Activated CD4-positive, CD25-positive, alpha-beta regulatory T cell treated with anti-CD3 and anti-CD28 coated beads, Interleukin-2, amount 50 U/mL, for 24 hours (primary cell): ENCODE measurements around the gene DUT.
"Not testable (repeated sequence)": the region's sequence is repeated elsewhere in the genome, so short reads cannot be mapped to it uniquely, and the experiment has no call there.

Source experiments
- ATAC-seq, 2 donors: fragments of 150-1000 bp; cut with Tn5 transposase; one replicate each; pipeline ENCODE4 v1.10.0; 2021; ENCODE audit warnings: mild to moderate bottlenecking in 1 of 2, moderate library complexity in 1 of 2

DUT gene

DNA sequence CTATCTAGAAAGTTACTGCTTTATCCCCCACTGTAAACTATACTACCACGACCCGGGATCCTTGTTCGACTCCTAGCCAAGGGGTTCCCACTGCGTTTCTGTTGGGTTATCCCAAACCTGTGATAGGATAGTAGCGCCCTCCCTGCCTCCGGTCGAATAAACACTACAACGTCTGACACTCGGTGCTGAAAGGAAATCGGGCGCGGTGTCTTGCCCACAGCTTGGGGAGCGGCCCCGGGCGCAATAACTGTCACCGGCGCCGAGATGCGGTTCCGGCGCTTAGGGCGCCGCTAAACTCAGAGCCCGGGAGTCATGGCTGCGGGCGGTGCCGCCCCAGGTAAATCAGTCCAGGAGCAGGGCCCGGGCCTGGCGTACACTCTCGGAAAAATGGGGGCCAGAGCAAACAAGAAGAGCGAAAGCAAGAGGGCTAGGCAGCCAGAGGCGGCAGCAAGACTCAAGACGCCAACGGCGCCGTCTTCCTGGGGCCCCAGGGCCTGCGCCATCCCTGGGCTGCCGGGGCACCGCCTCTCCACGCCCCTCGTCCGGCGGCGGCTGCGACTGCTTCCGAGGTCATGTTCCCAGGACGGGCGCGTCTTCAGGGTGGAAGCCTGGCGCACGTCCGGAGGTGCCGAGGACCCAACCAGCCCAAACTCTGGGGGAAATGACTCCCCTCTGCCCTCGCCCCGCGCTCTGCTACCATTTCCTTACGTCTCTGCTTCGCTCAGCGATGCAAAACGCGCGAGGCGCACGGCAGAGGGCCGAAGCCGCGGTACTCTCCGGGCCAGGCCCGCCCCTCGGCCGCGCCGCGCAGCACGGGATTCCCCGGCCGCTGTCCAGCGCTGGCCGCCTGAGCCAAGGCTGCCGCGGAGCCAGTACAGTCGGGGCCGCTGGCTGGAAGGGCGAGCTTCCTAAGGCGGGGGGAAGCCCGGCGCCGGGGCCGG is at the start of gene DUT:
DUT (plus strand) TSS at position 575 of the 941 bp plus-strand sequence; CDS start at position 662, 87 bp downstream.
- peak; percentile 89 for ATAC-seq

DNA sequence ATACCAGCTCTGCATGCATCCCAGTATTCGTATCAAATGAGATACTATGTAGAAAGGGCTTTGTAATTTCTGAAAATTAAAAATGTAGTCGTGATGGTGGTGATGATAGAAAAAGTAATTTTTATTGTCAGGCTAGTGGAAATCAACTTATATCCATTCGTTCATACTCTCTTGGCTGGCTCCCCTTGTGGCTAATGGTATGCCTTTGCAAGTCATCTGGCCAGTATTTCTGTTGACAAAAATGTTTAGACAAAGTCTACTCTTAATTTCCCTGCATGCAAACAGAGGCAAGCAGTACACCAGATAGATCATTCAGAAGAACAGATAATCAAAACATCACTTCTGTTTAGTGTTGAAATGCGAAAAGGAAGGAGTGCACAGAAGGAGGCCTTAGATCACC is 49.6 kb upstream of the DUT start:
- no peak for ATAC-seq

DNA sequence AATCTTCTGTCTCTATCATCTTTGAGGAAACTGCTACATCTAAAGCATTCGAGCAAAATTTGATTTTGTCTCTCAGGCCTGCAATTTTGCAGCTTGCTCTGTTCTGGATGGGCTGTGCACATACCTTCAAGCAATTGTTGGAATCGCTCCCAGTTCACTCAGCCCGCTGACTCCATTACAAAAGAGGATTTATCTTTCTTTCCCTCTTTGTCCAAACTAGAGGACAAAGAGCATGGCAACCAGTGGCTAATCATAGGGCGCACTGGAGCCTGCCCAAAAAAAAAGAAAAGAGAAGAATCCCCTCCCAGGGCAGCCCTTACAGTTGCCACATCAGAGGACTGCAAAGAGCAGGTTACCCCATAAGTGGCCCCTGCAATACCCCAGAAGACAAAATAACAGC is 49.0 kb upstream of the DUT start:
- ATAC-seq = no peak

DNA sequence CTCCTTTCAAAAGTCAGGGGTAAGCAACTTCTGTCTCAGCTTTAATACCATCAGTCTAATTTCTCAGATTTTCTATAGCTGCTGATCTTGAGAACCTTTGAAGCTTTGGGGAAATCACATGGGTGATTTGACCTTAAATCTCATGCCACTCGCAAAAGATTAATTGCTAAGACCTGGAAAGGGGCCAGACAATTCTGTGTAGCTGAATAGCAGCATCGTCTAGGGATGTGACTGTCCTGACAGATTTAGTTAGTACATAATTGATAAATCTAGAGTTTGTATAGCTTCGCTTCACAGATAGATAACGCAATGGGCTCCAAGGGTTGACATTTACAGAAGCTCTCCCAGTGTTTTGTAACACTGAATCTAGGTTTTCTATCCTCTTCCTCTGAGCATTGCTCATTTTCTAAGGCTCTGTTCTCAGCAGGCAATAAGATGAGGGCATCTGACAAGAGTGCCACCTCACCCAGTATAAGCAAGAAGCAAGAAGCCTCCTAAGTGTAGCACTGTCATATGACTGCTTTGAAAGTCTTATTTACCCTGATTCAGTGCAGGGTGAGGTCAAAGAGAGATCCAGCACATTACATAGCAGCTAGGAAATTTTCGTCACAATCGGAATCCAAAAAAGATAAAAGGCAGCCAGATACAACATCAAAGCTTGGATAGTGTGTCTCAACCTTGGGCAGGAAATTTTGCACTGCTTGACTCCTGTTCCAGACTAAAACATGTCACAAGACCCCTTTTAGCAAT is 47.7 kb upstream of the DUT start:
- ATAC-seq = no peak

DNA sequence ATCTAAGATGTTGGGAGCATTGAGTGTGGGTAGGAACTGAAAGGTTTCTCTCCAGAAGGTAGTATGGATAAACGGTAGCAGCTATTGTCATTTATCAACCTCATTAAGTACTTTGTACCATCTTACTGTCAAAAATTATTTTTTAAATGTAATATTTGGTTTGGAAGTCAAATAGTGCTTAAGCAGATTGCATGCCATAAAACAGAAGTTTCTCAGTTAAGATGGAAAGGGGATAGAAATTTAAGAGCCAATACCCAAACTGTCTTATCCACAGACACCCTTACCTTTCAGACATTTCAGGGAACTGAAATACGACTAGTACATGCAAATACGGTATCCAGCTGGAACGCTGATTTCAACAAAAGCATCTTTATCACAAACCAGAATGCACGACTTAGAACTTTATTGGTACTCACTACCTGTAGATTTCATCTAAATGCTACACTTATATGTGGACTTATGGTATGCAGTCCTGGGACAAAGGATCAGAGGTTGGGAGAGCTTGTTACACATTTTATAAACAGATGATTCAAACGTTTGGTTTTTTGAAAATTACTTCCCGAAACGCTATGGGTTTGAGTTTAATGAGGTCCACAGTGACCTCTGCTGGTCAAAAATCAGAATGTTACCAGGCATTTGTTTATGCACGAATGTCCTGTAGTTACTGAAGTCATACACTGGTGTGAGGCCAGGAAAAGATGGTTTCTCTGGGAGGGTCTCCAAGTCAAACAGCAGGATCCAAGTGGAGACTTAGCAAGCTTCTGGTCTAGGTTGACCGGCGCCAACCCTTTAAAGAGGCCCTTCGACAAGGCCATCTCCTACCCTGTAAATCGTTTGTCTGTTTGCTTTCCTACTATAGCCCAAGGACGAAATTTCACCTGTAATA is 45.7 kb upstream of the DUT start:
- no peak for ATAC-seq

GRCh38 chr15:48289628-48290027 is 41.6 kb upstream of the DUT start:
- no peak for ATAC-seq

DNA sequence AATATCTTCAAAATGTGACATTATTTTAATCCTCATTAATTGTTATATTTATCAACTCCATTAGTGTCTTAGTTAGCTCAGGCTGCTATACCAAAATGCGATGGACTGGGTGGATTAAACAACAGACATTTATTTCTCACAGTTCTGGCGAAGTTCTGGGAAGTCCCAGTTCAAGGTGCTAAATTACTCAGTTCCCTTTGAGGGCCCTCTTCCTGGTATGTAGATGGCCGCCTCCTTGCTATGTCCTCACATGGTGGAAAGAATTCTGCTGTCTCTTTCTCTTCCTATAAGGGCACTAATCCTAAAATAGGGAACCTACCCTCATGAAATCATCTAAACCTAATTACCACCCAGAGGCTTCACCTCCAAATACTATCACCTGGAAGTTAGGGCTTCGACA is 38.8 kb upstream of the DUT start:
- ATAC-seq = no peak

GRCh38 chr15:48297668-48298067 is 33.6 kb upstream of the DUT start:
- ATAC-seq = no peak

DNA sequence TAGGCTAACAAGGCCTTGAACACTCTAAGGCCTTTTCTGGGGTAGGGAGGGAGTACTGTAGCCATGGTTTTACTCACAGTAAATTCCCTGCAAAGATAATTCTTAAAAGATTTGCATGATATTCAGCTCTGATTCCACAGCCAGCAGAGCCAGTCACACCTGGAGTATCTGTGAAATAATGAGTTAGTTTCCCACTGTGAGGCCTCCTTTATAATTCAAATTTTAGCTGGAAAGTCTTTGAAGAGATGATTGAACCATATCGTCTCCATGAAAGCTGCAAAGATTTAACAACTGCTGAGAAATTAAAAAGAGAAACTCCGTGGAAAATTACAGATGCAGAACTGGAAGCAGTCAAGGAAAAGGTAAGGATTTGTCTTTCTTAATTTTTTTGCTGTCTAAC is 32.3 kb upstream of the DUT start:
- ATAC-seq = no peak

GRCh38 chr15:48300038-48300437 is 31.2 kb upstream of the DUT start:
- ATAC-seq = no peak

DNA sequence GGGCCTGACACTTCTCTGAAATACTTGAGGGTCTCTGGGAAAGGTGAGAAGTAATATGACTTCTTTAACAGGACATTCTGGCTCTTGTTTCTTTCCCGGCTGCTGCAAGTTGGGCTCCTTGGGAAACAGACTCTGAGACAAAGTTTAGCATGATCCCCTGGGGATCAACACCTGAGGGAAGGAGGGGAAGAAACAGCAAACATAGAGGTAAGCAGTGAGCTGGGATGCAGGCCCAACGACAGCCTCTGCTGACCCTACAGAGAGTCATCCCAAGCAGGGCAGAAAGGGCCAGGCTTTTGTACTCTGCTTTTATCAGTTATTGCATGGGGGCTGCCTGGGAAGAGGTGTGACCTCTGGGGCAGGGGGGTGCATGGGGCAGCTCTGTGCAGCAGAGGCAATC is 26.8 kb upstream of the DUT start:
- no peak for ATAC-seq

DNA sequence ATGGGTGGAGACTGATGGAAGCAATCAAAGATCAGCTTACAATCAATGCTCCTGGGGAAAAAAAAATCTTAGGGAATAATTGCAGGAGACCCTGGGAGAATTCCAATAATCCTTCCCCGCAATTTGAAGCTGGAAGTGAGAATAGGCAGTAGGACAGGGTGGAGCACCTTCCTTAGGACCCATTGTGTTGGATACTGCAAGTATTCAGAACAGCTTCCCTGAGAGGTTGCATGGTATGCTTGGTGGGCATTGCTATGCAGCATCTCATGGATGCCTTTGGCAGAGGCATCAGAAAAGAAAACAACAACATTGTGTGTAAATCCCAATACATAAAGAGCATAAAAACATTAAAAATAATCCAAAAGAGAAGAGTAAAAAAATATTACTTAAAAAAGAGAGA is 24.6 kb upstream of the DUT start:
- ATAC-seq = no peak

- no peak for ATAC-seq
These were observed 23.6 kb upstream of the DUT start for GRCh38 chr15:48307586-48307985.

GRCh38 chr15:48309740-48310139 is 21.5 kb upstream of the DUT start:
- ATAC-seq = no peak

GRCh38 chr15:48313216-48313615 is 18.0 kb upstream of the DUT start:
- no peak for ATAC-seq

- ATAC-seq = no peak
These were observed 16.2 kb upstream of the DUT start for GRCh38 chr15:48315041-48315440.

DNA sequence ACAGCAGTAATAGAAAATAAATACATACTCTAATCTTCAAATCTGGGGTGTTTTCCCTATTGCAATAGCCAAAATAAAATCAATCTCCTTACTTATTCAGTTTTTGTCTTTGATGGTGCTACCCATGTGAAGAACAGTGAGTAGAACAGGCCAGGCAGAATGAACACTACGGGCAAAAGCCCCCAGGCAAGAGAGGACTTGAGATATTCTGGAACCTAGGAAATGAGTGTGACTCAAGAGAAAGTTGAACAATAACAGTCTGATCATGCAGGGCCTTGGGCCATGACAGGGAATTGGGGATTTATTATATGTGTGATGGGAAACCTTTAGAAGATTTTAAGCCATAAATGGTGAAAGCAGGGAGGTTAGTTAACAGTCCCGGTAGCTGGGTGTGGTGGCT is 14.0 kb upstream of the DUT start:
- ATAC-seq = no peak

DNA sequence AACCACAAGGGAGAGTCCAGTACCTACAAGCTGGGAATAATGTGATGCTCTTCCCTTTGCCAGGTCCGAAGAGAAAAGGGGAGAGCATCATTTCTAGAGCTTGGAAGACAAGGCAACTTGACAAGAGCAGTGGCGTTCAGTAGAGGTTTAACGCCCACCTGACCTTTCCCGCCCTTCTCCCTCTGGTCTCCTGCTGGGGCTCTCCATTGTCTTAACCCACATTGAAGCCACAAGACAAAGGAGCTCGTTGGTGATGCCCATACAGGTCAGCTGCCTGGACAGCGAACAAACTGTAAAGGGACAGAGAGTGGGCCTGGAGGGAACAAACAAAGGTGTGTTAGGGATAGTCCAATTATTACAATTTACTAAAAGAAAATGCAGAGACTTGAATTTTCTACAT is 13.1 kb upstream of the DUT start:
- no peak for ATAC-seq

- ATAC-seq = no peak
These were observed 7.9 kb upstream of the DUT start for GRCh38 chr15:48323294-48323693.

DNA sequence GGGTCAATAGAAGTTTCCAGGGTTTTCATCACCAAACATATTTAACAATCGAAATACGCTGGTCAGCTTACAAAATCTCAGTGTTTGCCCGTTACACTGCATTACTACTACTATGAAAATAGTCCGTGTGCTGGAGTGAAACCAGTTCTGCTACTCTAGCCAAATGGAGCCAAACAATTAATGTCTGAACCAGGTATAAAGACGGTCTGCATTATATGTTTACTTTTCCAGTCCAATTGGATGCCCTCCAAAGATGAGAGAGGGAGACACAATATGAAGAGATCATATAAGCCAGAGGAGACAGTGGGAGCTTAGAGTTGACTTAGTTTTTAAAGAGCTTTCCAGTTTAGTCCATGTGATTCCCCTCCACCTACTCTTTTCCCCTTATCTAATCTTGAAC is 6.3 kb upstream of the DUT start:
- ATAC-seq = no peak

- ATAC-seq = no peak
These were observed 5.8 kb upstream of the DUT start for GRCh38 chr15:48325400-48325799.

DNA sequence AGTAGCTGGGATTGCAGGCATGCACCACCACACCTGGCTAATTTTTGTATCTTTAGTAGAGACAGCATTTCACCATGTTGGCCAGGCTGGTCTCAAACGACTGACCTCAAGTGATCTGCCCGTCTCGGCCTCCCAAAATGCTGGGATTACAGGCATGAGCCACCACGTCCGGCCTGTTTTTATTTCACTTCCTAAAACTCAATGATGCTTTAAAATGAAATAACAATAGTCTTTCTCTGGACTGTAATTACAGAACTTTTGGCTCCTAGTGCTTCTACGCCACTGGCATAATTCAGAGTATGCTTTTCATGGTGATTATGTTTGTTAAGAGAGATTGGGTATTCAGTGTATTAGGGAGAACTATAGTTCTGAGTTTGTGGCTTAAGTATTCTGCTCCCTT is 5.0 kb upstream of the DUT start:
- not testable (repeated sequence) for ATAC-seq
